ENCODE results near the gene IGIP.

- TF ChIP-seq, protein P1, sequence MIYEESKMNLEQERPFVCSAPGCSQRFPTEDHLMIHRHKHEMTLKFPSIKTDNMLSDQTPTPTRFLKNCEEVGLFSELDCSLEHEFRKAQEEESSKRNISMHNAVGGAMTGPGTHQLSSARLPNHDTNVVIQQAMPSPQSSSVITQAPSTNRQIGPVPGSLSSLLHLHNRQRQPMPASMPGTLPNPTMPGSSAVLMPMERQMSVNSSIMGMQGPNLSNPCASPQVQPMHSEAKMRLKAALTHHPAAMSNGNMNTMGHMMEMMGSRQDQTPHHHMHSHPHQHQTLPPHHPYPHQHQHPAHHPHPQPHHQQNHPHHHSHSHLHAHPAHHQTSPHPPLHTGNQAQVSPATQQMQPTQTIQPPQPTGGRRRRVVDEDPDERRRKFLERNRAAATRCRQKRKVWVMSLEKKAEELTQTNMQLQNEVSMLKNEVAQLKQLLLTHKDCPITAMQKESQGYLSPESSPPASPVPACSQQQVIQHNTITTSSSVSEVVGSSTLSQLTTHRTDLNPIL (CRISPR knock-in tag; IDR thresholded peaks at IDR 0.05; ENCODE audit: low read depth), result no peak
- TF ChIP-seq, protein P2, sequence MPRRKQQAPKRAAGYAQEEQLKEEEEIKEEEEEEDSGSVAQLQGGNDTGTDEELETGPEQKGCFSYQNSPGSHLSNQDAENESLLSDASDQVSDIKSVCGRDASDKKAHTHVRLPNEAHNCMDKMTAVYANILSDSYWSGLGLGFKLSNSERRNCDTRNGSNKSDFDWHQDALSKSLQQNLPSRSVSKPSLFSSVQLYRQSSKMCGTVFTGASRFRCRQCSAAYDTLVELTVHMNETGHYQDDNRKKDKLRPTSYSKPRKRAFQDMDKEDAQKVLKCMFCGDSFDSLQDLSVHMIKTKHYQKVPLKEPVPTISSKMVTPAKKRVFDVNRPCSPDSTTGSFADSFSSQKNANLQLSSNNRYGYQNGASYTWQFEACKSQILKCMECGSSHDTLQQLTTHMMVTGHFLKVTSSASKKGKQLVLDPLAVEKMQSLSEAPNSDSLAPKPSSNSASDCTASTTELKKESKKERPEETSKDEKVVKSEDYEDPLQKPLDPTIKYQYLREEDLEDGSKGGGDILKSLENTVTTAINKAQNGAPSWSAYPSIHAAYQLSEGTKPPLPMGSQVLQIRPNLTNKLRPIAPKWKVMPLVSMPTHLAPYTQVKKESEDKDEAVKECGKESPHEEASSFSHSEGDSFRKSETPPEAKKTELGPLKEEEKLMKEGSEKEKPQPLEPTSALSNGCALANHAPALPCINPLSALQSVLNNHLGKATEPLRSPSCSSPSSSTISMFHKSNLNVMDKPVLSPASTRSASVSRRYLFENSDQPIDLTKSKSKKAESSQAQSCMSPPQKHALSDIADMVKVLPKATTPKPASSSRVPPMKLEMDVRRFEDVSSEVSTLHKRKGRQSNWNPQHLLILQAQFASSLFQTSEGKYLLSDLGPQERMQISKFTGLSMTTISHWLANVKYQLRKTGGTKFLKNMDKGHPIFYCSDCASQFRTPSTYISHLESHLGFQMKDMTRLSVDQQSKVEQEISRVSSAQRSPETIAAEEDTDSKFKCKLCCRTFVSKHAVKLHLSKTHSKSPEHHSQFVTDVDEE (CRISPR knock-in tag; IDR thresholded peaks at IDR 0.05), result no peak
- TF ChIP-seq CSDC2 (CRISPR knock-in tag; IDR thresholded peaks at IDR 0.05) (no peak), ZNF565 (CRISPR knock-in tag; conservative IDR thresholded peaks at IDR 0.05; ENCODE audit: low read depth) (no peak), RARB (CRISPR knock-in tag; IDR thresholded peaks at IDR 0.05) (no peak), PATZ1 (CRISPR knock-in tag; IDR thresholded peaks at IDR 0.05; ENCODE audit: borderline replicate concordance) (no peak), SNAI2 (CRISPR knock-in tag; IDR thresholded peaks at IDR 0.05) (no peak), PPARA (CRISPR knock-in tag; IDR thresholded peaks at IDR 0.05; ENCODE audit: borderline replicate concordance) (no peak), ZNF70 (CRISPR knock-in tag; IDR thresholded peaks at IDR 0.05) (no peak), ZFP3 (CRISPR knock-in tag; IDR thresholded peaks at IDR 0.05) (no peak), ZFP30 (CRISPR knock-in tag; IDR thresholded peaks at IDR 0.05) (no peak), ISL1 (CRISPR knock-in tag; IDR thresholded peaks at IDR 0.05) (no peak), ZC3H10 (CRISPR knock-in tag; IDR thresholded peaks at IDR 0.05) (no peak)
- TF ChIP-seq, protein P3, sequence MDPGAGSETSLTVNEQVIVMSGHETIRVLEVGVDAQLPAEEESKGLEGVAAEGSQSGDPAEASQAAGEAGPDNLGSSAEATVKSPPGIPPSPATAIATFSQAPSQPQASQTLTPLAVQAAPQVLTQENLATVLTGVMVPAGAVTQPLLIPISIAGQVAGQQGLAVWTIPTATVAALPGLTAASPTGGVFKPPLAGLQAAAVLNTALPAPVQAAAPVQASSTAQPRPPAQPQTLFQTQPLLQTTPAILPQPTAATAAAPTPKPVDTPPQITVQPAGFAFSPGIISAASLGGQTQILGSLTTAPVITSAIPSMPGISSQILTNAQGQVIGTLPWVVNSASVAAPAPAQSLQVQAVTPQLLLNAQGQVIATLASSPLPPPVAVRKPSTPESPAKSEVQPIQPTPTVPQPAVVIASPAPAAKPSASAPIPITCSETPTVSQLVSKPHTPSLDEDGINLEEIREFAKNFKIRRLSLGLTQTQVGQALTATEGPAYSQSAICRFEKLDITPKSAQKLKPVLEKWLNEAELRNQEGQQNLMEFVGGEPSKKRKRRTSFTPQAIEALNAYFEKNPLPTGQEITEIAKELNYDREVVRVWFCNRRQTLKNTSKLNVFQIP (CRISPR knock-in tag; IDR thresholded peaks at IDR 0.05; ENCODE audit: borderline replicate concordance, low read depth), result no peak
These were observed 33.5 kb downstream of the IGIP start for GRCh38 chr5:140159014-140159927.
